ENCODE data around the gene BDH2. TPM values are rescaled to one million over a fixed set of nuclear protein-coding genes. Genes with fewer than 3 reads are reported as not detected.
A peak's percentile ranks its signal among the peaks of the same experiment; 100 is the strongest.

The BDH2 gene
- total and polyA plus RNA-seq, 2 donors (not counting 3 experiments of a cell fraction or from before 2014, with no cell fraction given), result 29.4 to 40.9 TPM

- no peak overlapping the region for H3K27ac ChIP-seq (ENCODE audit: insufficient read depth, low read depth, low read length)
- dilution Hi-C loops (cut with MboI; ENCODE audit: extremely low pct_ligation_motif_present, low sequenced_read_pairs), result no loop called here
Observed at GRCh38 chr4:103074744-103075434, 24.7 kb downstream of the BDH2 start.

More at GRCh38 chr4:103074744-103075434, 24.7 kb downstream of the BDH2 start:
- Histone ChIP-seq H3K9me3 (replicated peaks; ENCODE audit: control insufficient read depth, insufficient read depth, low read length) (no peaks in the 10 kb centered on the region), H3K36me3 (ENCODE audit: control insufficient read depth in 2 of 2, extremely low read depth in 1 of 2, insufficient read depth in 2 of 2, low read length in 2 of 2) (no peaks in the 10 kb centered on the region), H3K79me2 (ENCODE audit: control insufficient read depth, insufficient read depth, low read length) (peaks cover 52% of the 10 kb centered on the region), H3K9me1 (replicated peaks; ENCODE audit: control insufficient read depth, extremely low read depth, insufficient read depth, low read length) (peaks cover under 1% of the 10 kb centered on the region), H3K4me1 (ENCODE audit: control insufficient read depth, extremely low read depth, insufficient read depth, low read length) (peaks cover 15% of the 10 kb centered on the region), H3K9ac (replicated peaks; ENCODE audit: extremely low read depth, insufficient read depth, low read length) (no peak overlapping the region), H3K27me3 (ENCODE audit: control insufficient read depth in 2 of 2, insufficient read depth in 2 of 2, low read length in 2 of 2) (no peaks in the 10 kb centered on the region), H3K4me3 (replicated peaks in 1 of 3; ENCODE audit: insufficient read depth in 1 of 3, low read depth in 1 of 3, low read length in 3 of 3) (peak overlapping the region in 2 of 3 experiments; percentile 18 to 83), H3K4me2 (ENCODE audit: insufficient read depth, low read length) (peak overlapping the region; percentile 93), H2AFZ (ENCODE audit: low read depth, low read length) (no peak overlapping the region), H4K20me1 (replicated peaks; ENCODE audit: control insufficient read depth, extremely low read depth, insufficient read depth, low read length) (peaks cover 3% of the 10 kb centered on the region)
- BruUV-seq (replicated peaks), result no TSS peak
- DNase-seq (ENCODE audit: low read depth, low spot score) (peak; percentile 14), FAIRE-seq (no peak)
- intact Hi-C loops (cut with micrococcal nuclease), result loop anchor here (2.0 kb wide), 1 partner anchor 28 kb away; no protein-coding TSS in a partner anchor
- no peak for TF ChIP-seq MYC (IDR thresholded peaks at IDR 0.05; ENCODE audit: low read depth, low read length)
- no peak for TF ChIP-seq CTCF (IDR thresholded peaks at IDR 0.05; ENCODE audit: extremely low read depth in 1 of 2, insufficient read depth in 1 of 2, low read depth in 1 of 2, low read length in 2 of 2)
- TF ChIP-seq EZH2 (IDR thresholded peaks at IDR 0.05; ENCODE audit: borderline replicate concordance, low read depth, low read length, severe bottlenecking), result no peak
- TF ChIP-seq POLR2A (IDR thresholded peaks at IDR 0.05; ENCODE audit: low read depth, low read length), result no peak
- CTCF ChIA-PET, result interaction anchor here (0.9 to 1.7 kb wide), 3 partner anchors 9 to 454 kb away, joined by 3 to 8 read pairs (median 5); partner anchors contain the start of gene BDH2
- POLR2A ChIA-PET, result interaction anchor here (0.6 kb wide), 1 partner anchor 490 kb away, joined by 3 read pairs; no protein-coding TSS in a partner anchor
